Femur (tissue), 1 donor: ENCODE measurements around the gene EPB41L4B.
"Not testable (repeated sequence)": the region's sequence is repeated elsewhere in the genome, so short reads cannot be mapped to it uniquely, and the experiment has no call there.

Experiments used
- DNase-seq: peaks from one replicate; pipeline ENCODE4 v3.0.0-alpha.2; 2017

The EPB41L4B gene

GRCh38 chr9:109241207-109241606 lies 79.7 kb downstream of the EPB41L4B start:
- DNase-seq = no peak

DNA sequence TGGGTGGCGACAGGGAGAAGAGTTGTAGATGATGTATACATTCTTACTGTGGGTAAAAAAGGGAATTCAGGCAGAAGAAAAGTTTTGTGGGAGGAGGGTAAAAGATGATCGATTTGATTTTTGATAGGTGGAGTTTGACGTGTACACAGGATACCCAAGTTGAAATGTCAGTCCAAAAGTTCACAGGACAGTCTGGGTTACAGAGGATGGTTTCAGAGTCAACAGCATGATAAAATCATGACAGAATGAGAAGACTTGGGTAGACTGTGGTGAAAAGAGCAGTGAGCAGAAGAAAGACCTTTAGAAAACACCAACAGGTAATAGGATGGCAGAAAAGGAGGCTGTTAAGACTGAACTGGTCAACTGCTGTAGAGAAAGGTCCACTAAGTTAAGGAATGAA lies 81.6 kb downstream of the EPB41L4B start:
- no peak for DNase-seq

DNA sequence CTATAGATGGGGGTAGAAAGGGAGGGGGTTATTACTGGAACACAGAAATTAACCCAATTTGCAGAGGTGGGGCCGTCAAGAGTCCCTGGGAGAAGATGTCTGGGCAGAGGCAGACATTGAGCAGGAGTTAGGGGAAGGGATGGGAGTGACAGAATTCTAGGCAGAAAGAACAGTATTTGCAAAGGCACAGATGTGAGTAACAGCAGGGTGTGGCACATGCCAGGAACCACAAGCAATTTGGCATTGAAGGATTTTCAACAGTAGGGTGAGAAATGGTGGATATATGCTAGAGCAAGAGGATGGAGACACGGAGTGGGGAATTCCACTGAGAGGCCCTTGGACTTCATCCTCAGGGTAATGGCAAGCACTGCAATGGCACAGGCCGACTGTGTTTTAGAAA lies 82.2 kb downstream of the EPB41L4B start:
- no peak for DNase-seq

DNA sequence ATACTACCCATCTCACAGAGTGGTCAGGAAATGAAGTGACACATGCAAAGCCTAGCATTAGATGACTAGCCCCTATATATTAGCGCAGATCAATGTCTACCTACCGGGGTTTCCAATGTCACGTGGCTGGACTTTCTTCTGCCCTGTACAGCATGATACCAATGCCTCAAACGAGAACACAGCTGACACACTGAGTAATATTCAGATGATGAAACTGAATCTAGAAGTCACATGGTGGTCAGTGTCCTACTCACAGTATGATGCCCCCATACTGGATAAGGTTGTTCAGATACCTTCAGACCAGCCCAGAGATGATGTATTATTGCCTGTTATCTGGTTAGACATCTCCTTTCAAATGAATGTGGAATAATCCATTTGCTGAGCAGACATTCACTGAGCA lies 82.7 kb downstream of the EPB41L4B start:
- no peak for DNase-seq

- no peak for DNase-seq
Observed at GRCh38 chr9:109232449-109233237, 88.2 kb downstream of the EPB41L4B start.

- no peak for DNase-seq
Observed at GRCh38 chr9:109231593-109231992, 89.3 kb downstream of the EPB41L4B start.

DNA sequence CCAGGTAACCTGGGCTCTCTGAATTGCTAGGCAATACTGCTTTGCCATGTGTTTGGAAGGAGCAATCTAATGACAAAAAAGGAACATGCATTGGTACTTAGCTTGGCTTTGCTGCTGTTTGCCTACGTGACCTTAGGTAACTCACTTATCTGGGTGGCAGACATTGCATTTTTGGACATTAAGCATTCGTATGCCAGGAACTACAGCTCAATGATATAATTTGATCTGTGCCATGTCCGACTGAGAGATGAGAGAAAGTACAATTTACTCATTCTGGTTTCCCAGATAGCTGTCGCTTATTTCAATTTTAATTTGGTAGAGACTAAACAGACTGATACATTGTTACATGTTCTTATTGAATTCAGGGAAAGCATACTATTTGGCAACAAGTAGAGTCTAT lies 90.6 kb downstream of the EPB41L4B start:
- DNase-seq = no peak

GRCh38 chr9:109229682-109230081 lies 91.2 kb downstream of the EPB41L4B start:
- DNase-seq = no peak

DNA sequence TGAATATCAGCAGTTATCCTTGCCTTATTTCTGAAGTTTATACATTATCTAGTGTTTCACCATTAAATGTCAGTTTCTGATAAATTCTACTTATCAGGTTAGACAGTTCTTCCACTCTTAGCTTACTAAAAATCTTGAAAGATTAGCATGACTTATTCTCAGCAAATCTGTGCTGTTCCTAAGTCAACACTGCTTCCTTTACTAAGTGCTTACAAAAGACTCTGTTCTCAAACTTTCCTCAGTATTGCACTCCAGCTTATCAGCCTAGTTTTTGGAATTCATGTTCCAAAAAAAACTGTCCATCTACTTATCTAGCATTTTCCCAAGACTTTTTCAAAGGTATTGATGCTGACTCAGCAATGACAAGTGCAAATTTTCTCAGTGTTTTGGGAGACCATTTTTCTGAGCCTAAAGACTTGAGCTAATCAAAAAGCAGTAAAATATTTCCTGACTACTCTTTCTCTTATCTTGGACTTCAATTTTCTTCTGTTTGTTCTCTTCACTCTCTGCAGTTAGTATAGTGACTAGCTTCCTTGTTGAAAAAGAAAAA lies 92.7 kb downstream of the EPB41L4B start:
- no peak for DNase-seq

GRCh38 chr9:109225629-109226028 lies 95.2 kb downstream of the EPB41L4B start:
- DNase-seq = no peak

- no peak for DNase-seq
Observed at GRCh38 chr9:109224751-109225150, 96.1 kb downstream of the EPB41L4B start.

DNA sequence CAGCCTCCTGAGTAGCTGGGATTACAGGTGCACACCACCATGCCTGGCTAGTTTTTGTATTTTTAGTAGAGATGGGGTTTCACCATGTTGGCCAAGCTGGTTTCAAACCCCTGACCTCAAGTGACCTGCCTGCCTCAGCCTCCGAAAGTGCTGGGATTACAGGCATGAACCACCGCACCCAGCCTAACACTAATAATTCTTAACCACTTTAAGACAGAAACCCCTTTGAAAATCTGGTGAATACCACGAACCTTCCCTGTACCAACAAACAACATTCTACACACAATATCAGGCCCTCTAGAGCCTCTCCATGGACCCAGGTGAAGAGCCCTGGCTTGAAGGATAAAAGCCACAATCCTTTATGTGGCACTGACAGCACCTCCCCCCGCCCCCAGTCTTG lies 102.6 kb downstream of the EPB41L4B start:
- not testable (repeated sequence) for DNase-seq

DNA sequence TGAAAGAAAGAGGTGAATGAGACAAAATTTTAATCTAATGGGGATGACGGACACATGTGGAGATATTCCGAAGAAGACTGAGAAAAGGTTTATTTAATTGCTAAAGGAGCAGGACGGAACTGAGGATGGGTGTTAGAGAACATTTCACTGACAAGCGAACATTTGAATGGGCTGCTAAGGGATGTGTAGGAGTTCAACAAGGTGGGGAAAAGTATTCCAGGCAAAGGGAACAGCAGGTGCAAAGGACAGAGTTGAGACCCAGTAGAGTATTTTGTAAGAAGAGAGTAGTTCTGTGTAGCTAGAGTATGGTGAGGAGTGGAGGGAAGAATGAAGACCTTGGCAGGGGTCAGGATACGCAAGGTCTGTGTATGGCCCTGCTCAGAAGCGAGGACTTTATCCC lies 106.4 kb downstream of the EPB41L4B start:
- DNase-seq = no peak

DNA sequence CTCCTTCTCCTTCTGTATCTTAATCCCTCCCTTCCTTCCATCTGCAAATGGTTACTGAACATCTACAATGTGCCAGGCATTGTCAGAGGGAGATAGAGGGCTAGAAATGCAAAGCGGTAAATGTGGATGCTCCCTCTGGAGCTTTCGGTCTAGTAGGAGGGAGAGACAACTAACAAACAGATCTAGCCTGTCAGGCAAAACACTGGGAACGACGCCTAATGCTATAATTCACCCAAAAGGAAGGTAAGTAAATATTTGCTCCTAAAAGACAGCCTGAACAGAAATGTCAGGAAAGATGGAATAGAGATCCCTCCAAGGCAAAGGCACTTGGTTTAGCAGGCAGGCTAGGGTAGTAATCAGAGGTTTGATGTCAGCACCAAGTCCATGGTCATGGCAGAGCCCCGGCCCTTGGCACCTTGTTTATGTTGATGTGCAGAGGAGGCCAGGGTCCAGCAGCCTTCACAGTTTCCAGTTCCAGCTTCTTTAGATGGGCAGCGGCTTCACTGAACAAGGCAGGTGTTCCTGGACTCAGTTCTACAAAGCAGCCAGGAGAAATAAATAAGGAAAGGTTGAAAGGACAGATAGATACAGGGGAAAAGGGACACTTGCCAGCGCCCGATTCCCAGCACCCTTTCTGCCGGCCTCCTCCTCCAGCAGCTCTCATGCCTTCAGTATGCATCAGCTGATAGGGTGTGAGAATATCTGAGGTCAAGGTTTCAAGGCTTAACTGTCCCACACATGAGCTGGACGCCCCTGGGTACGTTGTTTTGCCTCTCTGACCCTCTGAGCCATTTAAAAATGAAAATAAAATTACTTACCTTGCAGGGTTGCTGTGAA lies 107.4 kb downstream of the EPB41L4B start:
- no peak for DNase-seq

- DNase-seq = no peak
Observed at GRCh38 chr9:109212768-109213167, 108.1 kb downstream of the EPB41L4B start.

GRCh38 chr9:109206670-109207069 lies 114.2 kb downstream of the EPB41L4B start:
- no peak for DNase-seq

DNA sequence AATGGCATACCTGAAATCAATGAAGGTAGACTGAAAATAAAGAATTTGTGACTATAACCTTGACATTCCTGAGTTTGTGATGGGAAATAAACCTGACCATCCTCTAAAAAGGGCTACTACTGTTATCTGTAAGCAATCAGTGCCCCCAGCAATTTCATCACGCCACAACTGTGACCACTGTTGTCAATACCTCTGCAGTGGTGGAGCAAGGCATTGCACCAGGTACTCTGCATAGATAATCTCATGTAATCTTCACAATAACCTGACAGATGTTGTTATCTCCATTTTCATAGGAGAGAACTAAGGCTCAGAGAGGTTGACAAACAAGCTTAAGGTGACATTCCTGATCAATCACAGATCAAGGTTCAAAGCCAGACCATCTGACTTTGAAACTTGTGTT lies 115.3 kb downstream of the EPB41L4B start:
- no peak for DNase-seq

- DNase-seq = no peak
Observed at GRCh38 chr9:109203761-109204360, 117.0 kb downstream of the EPB41L4B start.

DNA sequence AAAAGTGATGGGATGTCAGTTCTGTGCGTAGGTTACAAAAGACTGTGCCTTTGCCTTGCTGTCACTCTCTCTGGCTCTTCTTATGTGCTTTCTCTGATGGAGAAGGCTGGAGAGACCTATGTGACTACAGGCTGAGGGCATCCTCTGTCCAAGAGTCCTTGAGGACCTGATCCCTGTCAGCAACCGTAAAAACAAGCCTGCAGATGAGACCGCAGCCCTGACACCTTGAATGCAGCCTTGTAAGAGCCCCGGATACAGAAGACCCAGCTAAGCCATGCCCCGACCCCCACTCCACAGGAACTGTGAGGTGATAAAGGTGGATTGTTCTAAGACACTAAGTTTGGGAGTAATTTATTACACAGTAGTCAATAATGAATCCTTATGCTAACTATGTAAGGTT lies 121.2 kb downstream of the EPB41L4B start:
- no peak for DNase-seq

DNA sequence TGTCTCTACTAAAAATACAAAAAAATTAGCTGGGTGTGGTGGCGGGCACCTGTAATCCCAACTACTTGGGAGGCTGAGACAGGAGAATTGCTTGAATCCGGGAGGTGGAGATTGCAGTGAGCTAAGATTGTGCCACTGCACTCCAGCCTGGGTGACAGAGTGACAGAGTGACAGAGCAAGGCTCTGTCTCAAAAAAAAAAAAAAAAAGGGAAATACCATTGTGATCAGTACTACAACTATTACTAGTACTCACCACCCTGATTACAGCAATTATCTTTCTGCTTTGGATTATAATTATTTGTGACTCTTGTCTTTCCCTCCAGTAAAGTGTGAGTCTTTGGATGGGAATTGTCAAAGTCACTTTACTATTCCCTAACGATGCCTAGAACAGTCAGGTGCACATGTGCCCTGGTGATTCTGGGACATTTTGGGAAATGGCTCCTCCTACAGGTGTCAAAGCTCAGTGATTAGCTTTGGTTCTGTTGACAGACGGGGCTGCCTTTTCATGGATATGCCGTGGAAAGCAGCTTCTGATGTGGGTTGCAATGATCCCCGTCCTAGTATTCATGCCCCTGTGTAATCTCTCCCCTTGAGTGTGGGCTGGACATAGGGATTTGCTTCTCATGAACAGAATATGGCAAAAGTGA lies 122.0 kb downstream of the EPB41L4B start:
- no peak for DNase-seq

GRCh38 chr9:109193974-109194556 lies 126.8 kb downstream of the EPB41L4B start:
- DNase-seq = no peak

- no peak for DNase-seq
Observed at GRCh38 chr9:109192732-109193361, 128.0 kb downstream of the EPB41L4B start.
